Sigmoid colon (tissue), 7 donors: Measurements from ENCODE around the gene PHC2. TPM values are rescaled to one million over a fixed set of nuclear protein-coding genes. Genes with fewer than 3 reads are reported as not detected.

ENCODE experiments used
- DNase-seq: peaks from one replicate; pipeline ENCODE4 v3.0.0-alpha.2; 2019
- H3K27ac ChIP-seq, 4 donors: fragments of 200-600 bp; sonication (generic); one replicate each; pipeline ENCODE4 v1.5.1; 2016 to 2019; ENCODE audit warnings: mild to moderate bottlenecking in 1 of 4
- H3K27me3 ChIP-seq, 3 donors: fragments of 200-600 bp; sonication (generic); one replicate each; pipeline ENCODE4 v1.5.1; 2019; ENCODE audit warnings: mild to moderate bottlenecking in 1 of 3
- H3K36me3 ChIP-seq, 4 donors: fragments of 200-600 bp; sonication (generic); one replicate each; pipeline ENCODE4 v1.5.1; 2016 to 2019
- H3K4me1 ChIP-seq, 4 donors: fragments of 200-600 bp; sonication (generic); one replicate each; pipeline ENCODE4 v1.5.1; 2017 to 2019
- H3K4me3 ChIP-seq, 4 donors: fragments of 200-600 bp; sonication (generic); one replicate each; pipeline ENCODE4 v1.5.1; 2017 to 2019; ENCODE audit warnings: mild to moderate bottlenecking in 2 of 4, moderate library complexity in 1 of 4
- H3K9me3 ChIP-seq, 4 donors: fragments of 200-600 bp in 3 of 4; sonication (generic) in 3 of 4; one replicate each; pipeline versions ENCODE4 v1.5.1 to v1.6.1; 2013 to 2019
- EP300 ChIP-seq, 4 donors: sonication (generic); formaldehyde crosslinking; IDR thresholded peaks; one replicate each; pipeline ENCODE4 v1.6.1; 2017; ENCODE audit warnings: antibody characterized with exemption in 4 of 4
- POLR2A ChIP-seq, 2 donors: fragments of 450-650 bp; IDR thresholded peaks; one replicate each; pipeline ENCODE4 v1.6.1; 2016; ENCODE audit warnings: antibody characterized with exemption in 2 of 2, mild to moderate bottlenecking in 2 of 2, moderate library complexity in 2 of 2
- POLR2AphosphoS5 ChIP-seq, 4 donors: sonication (generic); formaldehyde crosslinking; IDR thresholded peaks; one replicate each; pipeline ENCODE4 v1.6.1; 2017; ENCODE audit warnings: antibody characterized with exemption in 4 of 4
- WGBS, 2 donors: extraction: QIAGEN DNeasy Blood & Tissue Kit; methylation state at CpG; one replicate each; pipeline ENCODE4 v1.1.7; 2013; 5-methylcytosine and 5-hydroxymethylcytosine counted together
- intact Hi-C: fragments of 100-400 bp; cut with DNase I; formaldehyde crosslinking; loops from one replicate; pipeline ENCODE4 v1.15.1; 2023
- polyA plus RNA-seq, 3 donors: library from polyadenylated mRNA; stranded (reverse); fragments of 200-250 nt; gene quantifications; one replicate each; pipeline ENCODE4 v1.2.3, GENCODE V29; 2013
- total RNA-seq, 4 donors: library from RNA; depleted of rRNA; stranded (reverse); fragments of >200 nt; gene quantifications; one replicate each; pipeline ENCODE4 v1.1.0, GENCODE V29; 2016
- TF ChIP-seq, protein P1 (sequence below), 4 experiments: fragments of 450-650 bp in 3 of 4; fragments of 200-600 bp in 1 of 4; IDR thresholded peaks; one replicate each; pipeline ENCODE4 v1.5.1; 2016 to 2019; ENCODE audit warnings: antibody characterized with exemption in 4 of 4, mild to moderate bottlenecking in 3 of 4, moderate library complexity in 2 of 4
- donor health status: healthy with polysubstance abuse.
- donor health status: Bipolar disorder and iron deficiency.
- donor health status: healthy.

The PHC2 gene
- total and polyA plus RNA-seq, 7 donors, result 56.2 to 199 (median 96.3) TPM

DNA sequence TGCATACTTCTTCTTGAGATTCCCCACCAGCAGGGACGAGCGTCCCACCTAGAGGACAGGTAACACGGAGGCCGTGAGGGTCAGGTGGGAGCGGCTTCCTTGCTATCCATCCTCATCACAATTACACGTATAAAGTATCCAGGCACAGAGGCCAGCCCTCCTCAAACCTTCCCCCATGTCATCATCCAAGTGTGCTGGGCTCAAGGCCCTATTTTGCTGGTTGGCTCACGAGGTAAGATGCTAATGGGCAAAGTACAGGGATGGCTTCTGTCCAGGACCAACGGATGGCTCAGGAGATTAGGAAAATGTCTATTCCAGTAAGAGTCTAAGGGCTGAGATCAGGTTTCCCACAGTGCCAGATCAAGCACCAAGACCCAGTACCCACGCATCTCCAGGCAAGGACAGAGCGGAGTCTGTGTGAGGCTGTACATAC is 98.5 kb downstream of the PHC2 start:
- Histone ChIP-seq H3K4me1 (peaks cover 0 to 91% (median 76%) of the 10 kb centered on the region in 4 donors), H3K27ac (peak overlapping the region; percentile 56 to 100 (median 98)), H3K27me3 (no peaks in the 10 kb centered on the region), H3K9me3 (no peaks in the 10 kb centered on the region), H3K4me3 (no peak overlapping the region), H3K36me3 (peaks cover 37 to 67% (median 48%) of the 10 kb centered on the region in 4 donors)
- TF ChIP-seq POLR2AphosphoS5 (IDR thresholded peaks at IDR 0.05), result no peak
- TF ChIP-seq, protein P1, sequence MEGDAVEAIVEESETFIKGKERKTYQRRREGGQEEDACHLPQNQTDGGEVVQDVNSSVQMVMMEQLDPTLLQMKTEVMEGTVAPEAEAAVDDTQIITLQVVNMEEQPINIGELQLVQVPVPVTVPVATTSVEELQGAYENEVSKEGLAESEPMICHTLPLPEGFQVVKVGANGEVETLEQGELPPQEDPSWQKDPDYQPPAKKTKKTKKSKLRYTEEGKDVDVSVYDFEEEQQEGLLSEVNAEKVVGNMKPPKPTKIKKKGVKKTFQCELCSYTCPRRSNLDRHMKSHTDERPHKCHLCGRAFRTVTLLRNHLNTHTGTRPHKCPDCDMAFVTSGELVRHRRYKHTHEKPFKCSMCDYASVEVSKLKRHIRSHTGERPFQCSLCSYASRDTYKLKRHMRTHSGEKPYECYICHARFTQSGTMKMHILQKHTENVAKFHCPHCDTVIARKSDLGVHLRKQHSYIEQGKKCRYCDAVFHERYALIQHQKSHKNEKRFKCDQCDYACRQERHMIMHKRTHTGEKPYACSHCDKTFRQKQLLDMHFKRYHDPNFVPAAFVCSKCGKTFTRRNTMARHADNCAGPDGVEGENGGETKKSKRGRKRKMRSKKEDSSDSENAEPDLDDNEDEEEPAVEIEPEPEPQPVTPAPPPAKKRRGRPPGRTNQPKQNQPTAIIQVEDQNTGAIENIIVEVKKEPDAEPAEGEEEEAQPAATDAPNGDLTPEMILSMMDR (IDR thresholded peaks at IDR 0.05), result no peak
- peak; percentile 65 for DNase-seq
- intact Hi-C loops, result loop anchor here (5.0 kb wide), 1 partner anchor 35 kb away; no protein-coding TSS in a partner anchor
- WGBS, 2 donors, result 82 to 87% methylated on average over 10 of the region's 10 CpGs

DNA sequence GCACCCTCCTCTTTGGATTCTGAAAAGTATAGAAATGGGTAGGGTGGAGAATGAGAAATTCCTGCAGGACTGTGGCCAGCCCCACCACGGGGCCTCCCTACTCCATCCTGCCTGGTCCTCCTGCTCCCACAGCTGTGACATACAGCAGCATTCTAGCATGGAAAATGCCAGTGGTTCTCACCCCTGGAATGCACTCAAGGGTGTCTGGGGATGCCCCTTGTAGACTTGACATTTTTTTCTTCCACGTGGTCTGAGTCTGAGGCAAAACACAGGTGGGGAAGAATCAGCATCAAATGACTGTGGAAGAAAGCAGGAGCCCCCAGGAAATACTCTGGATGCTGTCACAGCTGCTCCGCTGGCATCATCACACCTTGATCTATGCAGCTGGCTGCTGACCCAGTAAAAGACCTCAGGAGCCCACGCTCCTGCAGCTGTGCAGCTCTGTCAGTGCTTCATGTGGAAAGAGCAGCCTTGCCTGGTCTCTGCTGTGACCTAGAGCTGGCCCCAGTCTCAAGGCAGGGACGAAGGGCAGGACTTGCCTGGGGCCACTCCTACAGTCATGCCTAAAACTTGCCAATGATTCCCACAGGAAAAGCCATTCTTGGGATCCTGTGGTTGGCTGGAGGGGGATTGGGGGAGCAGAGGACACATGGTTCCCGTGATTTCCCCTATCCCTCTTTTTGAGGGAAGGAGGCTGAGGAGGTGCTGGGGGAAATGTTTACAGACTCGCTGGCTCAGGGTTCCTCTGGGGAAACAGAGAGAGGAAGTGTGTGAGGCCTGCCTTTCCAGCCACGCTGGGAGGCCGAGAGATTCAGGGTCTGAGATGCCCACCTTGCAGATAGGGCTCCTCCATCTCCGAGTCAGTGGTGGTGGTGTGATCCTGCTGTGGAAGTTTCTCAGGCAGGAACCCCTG is 99.2 kb downstream of the PHC2 start:
- peak; percentile 61 for DNase-seq
- Histone ChIP-seq H3K4me1 (peaks cover 0 to 86% (median 76%) of the 10 kb centered on the region in 4 donors), H3K9me3 (no peaks in the 10 kb centered on the region), H3K4me3 (no peak overlapping the region), H3K27ac (peak overlapping the region; percentile 56 to 100 (median 98)), H3K36me3 (peaks cover 44 to 74% (median 55%) of the 10 kb centered on the region in 4 donors), H3K27me3 (no peaks in the 10 kb centered on the region)
- WGBS, 2 donors, result 76 to 86% methylated on average over 10 of the region's 10 CpGs
- TF ChIP-seq, protein P1 (IDR thresholded peaks at IDR 0.05), result no peak
- TF ChIP-seq POLR2A (IDR thresholded peaks at IDR 0.05) (no peak), POLR2AphosphoS5 (IDR thresholded peaks at IDR 0.05) (no peak), EP300 (IDR thresholded peaks at IDR 0.05) (no peak)
- intact Hi-C loops, result loop anchor here (5.0 kb wide), 1 partner anchor 34 kb away; no protein-coding TSS in a partner anchor

DNA sequence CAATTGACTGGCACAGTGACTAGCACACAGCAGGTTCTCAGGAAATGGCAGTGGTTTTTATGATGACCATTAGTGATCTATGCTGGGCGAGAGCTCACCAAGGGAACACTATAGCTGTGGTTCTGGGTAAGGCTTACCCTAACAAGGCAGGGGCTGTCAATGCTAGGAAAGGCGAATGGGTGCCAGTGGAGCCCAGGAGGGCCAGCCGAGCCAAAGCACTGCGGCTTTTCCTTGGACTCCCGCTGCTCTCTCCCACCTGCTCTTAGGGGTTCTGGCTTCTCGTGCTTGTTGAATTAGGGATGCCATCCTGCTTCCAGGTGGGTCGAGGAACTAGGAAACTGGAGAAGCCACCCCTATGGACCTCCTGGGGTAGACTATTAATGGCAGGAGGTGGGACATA is 100.0 kb downstream of the PHC2 start:
- whole genome bisulfite sequencing, 2 donors, result 95 to 96% methylated on average over 7 of the region's 7 CpGs
- peak overlapping the region; percentile 56 to 100 (median 98) for H3K27ac ChIP-seq
- no peaks in the 10 kb centered on the region for H3K27me3 ChIP-seq
- peaks cover 52 to 82% (median 63%) of the 10 kb centered on the region in 4 donors for H3K36me3 ChIP-seq
- TF ChIP-seq, protein P1 (IDR thresholded peaks at IDR 0.05), result no peak
- TF ChIP-seq EP300 (IDR thresholded peaks at IDR 0.05), result no peak
- TF ChIP-seq POLR2AphosphoS5 (IDR thresholded peaks at IDR 0.05), result no peak
- TF ChIP-seq POLR2A (IDR thresholded peaks at IDR 0.05), result no peak
- intact Hi-C loops, result loop anchor here (5.0 kb wide), 1 partner anchor 34 kb away; no protein-coding TSS in a partner anchor
- peak; percentile 29 for DNase-seq
- no peaks in the 10 kb centered on the region for H3K9me3 ChIP-seq
- peaks cover 0 to 79% (median 71%) of the 10 kb centered on the region in 4 donors for H3K4me1 ChIP-seq
- H3K4me3 ChIP-seq, result no peak overlapping the region

DNA sequence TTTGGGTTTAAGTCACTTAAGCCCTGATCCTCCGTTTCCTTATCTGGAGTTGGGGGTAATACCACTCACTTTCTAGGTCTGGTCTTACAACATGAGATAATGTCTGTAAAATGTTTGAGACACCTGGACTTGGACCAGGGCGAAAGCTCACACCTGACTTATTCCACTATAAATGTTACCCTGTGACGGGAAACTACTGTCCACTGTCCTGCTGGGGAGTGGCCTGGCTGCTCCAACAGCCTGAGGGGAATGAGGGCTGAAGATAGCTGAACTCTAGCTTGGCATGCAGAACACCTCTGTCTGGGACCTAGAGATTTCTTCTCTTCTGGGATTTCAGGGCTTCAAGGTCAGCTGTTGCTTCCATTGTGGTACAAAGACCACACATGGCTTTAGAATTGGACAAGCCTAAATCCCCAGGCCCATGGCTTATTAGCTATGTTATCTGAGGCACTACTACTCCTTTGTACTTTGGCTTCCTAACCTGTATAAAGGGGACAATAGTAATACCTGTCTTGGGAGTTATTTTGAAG is 100.5 kb downstream of the PHC2 start:
- no peaks in the 10 kb centered on the region for H3K27me3 ChIP-seq
- H3K4me3 ChIP-seq, result no peak overlapping the region
- 92 to 94% methylated on average over 3 of the region's 3 CpGs for WGBS, 2 donors
- H3K27ac ChIP-seq, result peak overlapping the region in 3 of 4 donors; percentile 98 to 100 (median 99)
- intact Hi-C loops, result loop anchor here (5.0 kb wide), 1 partner anchor 33 kb away; no protein-coding TSS in a partner anchor
- DNase-seq, result peak; percentile 49
- H3K36me3 ChIP-seq, result peaks cover 57 to 87% (median 67%) of the 10 kb centered on the region in 4 donors
- no peaks in the 10 kb centered on the region for H3K9me3 ChIP-seq
- H3K4me1 ChIP-seq, result peaks cover 0 to 78% (median 69%) of the 10 kb centered on the region in 4 donors
- TF ChIP-seq POLR2AphosphoS5 (IDR thresholded peaks at IDR 0.05) (no peak), POLR2A (IDR thresholded peaks at IDR 0.05) (no peak), EP300 (IDR thresholded peaks at IDR 0.05) (no peak)
- TF ChIP-seq, protein P1 (IDR thresholded peaks at IDR 0.05), result no peak
